Brain microvascular endothelial cell (primary cell): ENCODE data around the gene FBXO48.

Source experiments
- DNase-seq: peaks from one replicate; pipeline ENCODE4 v3.0.0-alpha.2; 2020
- H3K27ac ChIP-seq: fragments of 250-450 bp; sonication (Bioruptor Pico); 2 replicates; pipeline ENCODE4 v1.5.1; 2020; ENCODE audit warnings: mild to moderate bottlenecking, moderate library complexity
- H3K27me3 ChIP-seq: fragments of 250-450 bp; sonication (Bioruptor Pico); replicated peaks from 2 replicates; pipeline ENCODE4 v1.5.1; 2020; ENCODE audit warnings: mild to moderate bottlenecking
- H3K36me3 ChIP-seq: fragments of 250-450 bp; sonication (Bioruptor Pico); replicated peaks from 2 replicates; pipeline ENCODE4 v1.5.1; 2020; ENCODE audit warnings: mild to moderate bottlenecking
- H3K4me3 ChIP-seq: 2 replicates; pipeline ENCODE4 v1.5.1; 2011; ENCODE audit warnings: low read depth, mild to moderate bottlenecking, control low read depth, low read length, moderate library complexity
- CTCF ChIP-seq: IDR thresholded peaks from 2 replicates; pipeline ENCODE4 v1.5.1; 2011; ENCODE audit warnings: low read depth, mild to moderate bottlenecking, moderate library complexity, low read length, control low read depth, inconsistent platforms; ENCODE audit errors: missing control alignments
- in situ Hi-C: cut with HindIII; loops from 2 replicates; pipeline ENCODE4 v1.10.0; 2017; ENCODE audit warnings: low sequenced_read_pairs, low pct_ligation_motif_present

The FBXO48 gene, protein sequence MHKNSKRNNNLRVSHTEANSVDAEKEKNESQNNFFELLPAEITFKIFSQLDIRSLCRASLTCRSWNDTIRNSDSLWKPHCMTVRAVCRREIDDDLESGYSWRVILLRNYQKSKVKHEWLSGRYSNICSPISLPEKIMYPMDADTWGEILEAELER

DNA sequence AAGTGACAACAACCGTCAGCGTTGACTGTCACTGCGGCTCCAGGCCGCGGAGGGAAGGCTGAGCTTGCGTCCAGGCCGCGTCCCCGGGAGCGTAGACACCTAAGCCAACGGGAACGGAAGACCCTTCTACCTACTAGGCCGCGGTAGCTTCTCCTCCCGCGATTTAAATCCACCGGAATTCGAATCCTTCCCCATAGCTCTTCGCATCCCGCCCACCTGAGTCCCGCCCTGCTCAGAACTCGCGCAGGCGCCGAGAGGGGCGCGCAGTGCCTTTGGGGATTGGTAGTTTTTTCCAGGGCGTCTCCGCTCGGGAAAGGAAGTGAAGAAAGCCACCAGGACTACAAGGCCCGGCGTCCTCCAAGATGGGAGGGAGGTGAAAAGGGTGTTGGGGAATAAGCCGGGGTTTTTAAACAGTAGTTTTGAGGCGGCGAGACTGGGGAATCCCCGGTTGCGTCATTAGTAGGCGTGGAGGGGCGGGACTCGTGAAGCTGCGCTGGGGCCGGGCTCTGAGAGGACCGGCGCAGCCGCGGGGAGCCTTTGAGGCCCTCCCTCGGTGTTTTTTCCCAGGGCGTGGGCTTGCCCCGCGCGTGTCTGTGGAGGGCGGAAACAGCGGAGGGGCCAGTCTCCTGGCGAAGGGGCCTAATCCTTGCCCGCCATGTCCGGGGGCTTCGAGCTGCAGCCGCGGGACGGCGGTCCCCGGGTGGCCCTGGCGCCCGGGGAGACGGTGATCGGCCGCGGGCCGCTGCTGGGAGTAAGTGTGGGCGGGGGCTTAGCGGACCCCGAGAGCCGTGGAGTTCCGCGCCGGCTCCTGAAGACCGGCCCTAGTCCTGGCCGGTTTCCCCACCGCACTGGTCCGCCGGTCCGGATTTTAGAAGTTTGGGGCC is at the start of gene FBXO48, which contains the start of gene APLF:
FBXO48 (minus strand) TSS at position 218 of the 884 bp plus-strand sequence. CDS start 2,149 bp downstream, outside the sequence.
APLF (plus strand) TSS at position 509 of the 884 bp plus-strand sequence; CDS start at position 656, 147 bp downstream.
- in situ Hi-C loops, result no loop called here
- no peaks in the 10 kb centered on the region for H3K27me3 ChIP-seq
- H3K4me3 ChIP-seq, result peak within 1 kb of the TSS; percentile 94

DNA sequence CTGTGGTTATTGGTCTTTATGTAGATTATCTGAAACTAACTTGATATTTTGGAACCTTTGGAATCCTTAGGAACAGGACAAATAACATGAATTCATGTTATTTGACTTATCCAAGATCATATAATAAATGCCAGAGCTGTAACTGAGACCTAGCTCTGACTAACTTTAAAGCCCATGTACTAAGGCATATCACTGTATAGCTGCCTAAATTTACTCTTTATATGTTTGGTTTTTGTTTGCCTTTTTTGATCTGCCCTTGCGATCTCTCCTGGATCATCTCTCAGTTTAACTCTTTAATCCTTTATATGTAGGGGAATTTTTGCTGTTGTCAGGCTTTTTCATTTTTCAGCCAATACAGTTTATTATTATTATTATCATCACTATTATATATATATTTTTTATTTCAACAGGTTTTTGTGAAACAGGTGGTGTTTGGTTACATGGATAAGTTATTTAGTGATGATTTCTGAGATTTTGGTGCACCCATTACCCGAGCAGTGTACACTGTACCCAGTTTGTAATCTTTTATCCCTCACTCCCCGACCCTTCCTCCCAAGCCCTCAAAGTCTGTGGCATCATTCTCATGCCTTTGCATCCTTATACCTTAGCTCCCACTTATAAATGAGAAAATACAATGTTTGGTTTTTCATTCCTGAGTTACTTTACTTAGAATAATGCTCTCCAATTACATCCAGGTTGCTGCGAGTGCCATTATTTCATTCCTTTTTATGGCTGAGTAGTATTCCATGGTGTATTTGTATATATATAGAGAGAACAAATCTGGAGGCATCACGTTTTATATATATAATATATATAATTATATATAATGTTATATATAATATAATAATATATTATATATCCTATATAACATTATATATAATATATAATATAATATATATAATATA is 49.2 kb upstream of the FBXO48 start:
- Histone ChIP-seq H3K27me3 (no peaks in the 10 kb centered on the region), H3K4me3 (no peak overlapping the region), H3K36me3 (no peaks in the 10 kb centered on the region), H3K27ac (no peak overlapping the region)
- in situ Hi-C loops, result no loop called here
- DNase-seq, result no peak
- no peak for TF ChIP-seq CTCF

More for the DNA sequence above, at the start of gene FBXO48, which contains the start of gene APLF:
- no peaks in the 10 kb centered on the region for H3K36me3 ChIP-seq
- no peak for TF ChIP-seq CTCF
- DNase-seq, result peak; percentile 99
- peak within 1 kb of the TSS; percentile 95 for H3K27ac ChIP-seq

- Histone ChIP-seq H3K27ac (no peak overlapping the region), H3K27me3 (no peaks in the 10 kb centered on the region), H3K36me3 (no peaks in the 10 kb centered on the region), H3K4me3 (no peak overlapping the region)
- in situ Hi-C loops, result no loop called here
- DNase-seq, result no peak
- TF ChIP-seq CTCF, result no peak
These were observed 47.3 kb upstream of the FBXO48 start for GRCh38 chr2:68514316-68514929.

DNA sequence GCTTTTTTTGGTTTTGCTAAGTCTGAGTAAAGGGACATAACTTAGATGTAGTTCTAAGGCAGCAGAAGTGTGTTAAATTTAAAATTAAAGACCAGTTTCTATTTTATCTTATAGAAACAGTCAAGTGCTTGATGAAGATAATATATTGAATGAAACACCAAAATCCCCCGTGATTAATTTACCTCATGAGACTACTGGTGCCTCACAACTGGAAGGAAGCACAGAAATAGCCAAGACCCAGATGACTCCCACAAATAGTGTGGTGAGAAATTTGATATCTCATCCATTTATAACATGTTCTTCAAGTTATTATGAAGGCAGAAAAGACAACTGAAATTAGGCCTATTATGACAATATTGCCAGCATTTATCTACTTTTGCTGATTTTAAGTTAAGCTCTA is 45.9 kb upstream of the FBXO48 start:
- Histone ChIP-seq H3K27ac (no peak overlapping the region), H3K4me3 (no peak overlapping the region), H3K27me3 (no peaks in the 10 kb centered on the region), H3K36me3 (no peaks in the 10 kb centered on the region)
- no peak for TF ChIP-seq CTCF
- no peak for DNase-seq
- in situ Hi-C loops, result no loop called here

GRCh38 chr2:68512326-68512725 is 45.2 kb upstream of the FBXO48 start:
- no peaks in the 10 kb centered on the region for H3K27me3 ChIP-seq
- H3K27ac ChIP-seq, result no peak overlapping the region
- TF ChIP-seq CTCF, result no peak
- no peak for DNase-seq
- in situ Hi-C loops, result no loop called here
- H3K36me3 ChIP-seq, result no peaks in the 10 kb centered on the region
- no peak overlapping the region for H3K4me3 ChIP-seq
